NOMO-1 treated with DMSO at 0.1 percent for 48 hours (cell line): ENCODE measurements around the gene GABRA6.

Source experiments
- DNase-seq: peaks from one replicate; lab custom pipeline; 2025; ENCODE audit not compliant: unreplicated experiment; lab: John Stamatoyannopoulos, UW

The GABRA6 gene

DNA sequence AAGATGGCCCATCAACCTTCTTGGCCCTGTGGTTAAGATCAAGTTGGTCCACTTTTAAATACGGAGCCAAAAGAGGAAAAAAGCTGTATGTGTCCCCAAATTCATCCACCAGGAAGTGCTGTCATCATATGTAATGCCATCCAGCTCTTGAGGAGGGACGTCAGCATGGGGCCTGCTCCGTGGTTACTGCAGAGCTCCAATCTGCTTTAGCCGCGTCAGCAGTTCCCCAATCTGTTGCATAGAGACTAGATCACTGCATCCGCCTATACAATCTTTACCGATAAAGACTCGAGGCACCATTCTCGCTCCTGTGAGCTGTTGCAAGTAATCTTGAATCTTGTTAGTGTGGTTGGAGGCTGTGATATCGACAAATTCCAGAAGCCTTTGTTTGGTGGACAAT, 65.7 kb downstream of the GABRA6 start:
- no peak for DNase-seq
